Liver (tissue), 9 donors: ENCODE results near the gene SLC27A4. TPM values are rescaled to one million over a fixed set of nuclear protein-coding genes. Genes with fewer than 3 reads are reported as not detected.

Experiments used
- DNase-seq: peaks from one replicate; pipeline ENCODE4 v3.0.0-alpha.2; 2017; ENCODE audit warnings: low spot score
- H3K27ac ChIP-seq, 2 donors: one replicate each; pipeline ENCODE4 v1.7.0; 2013; ENCODE audit warnings: inconsistent platforms in 2 of 2, low read length in 2 of 2, control low read depth in 1 of 2, low read depth in 1 of 2, mild to moderate bottlenecking in 1 of 2
- H3K27me3 ChIP-seq, 4 donors: one replicate each; pipeline versions ENCODE4 v1.6.1 to v1.7.0; 2013; ENCODE audit warnings: low read length in 3 of 4, inconsistent platforms in 1 of 4, mild to moderate bottlenecking in 1 of 4, moderate library complexity in 1 of 4; ENCODE audit not compliant: control insufficient read depth in 4 of 4, insufficient read depth in 4 of 4
- H3K36me3 ChIP-seq, 4 donors: one replicate each; pipeline versions ENCODE4 v1.6.1 to v1.7.0; 2013; ENCODE audit warnings: low read length in 3 of 4, mild to moderate bottlenecking in 3 of 4, low read depth in 1 of 4, moderate library complexity in 1 of 4; ENCODE audit not compliant: control insufficient read depth in 4 of 4, insufficient read depth in 3 of 4
- H3K4me1 ChIP-seq, 4 donors: one replicate each; pipeline versions ENCODE4 v1.6.1 to v1.7.0; 2013; ENCODE audit warnings: low read length in 3 of 4, mild to moderate bottlenecking in 3 of 4, moderate library complexity in 1 of 4; ENCODE audit not compliant: control insufficient read depth in 4 of 4, insufficient read depth in 4 of 4
- H3K4me3 ChIP-seq, 3 donors: one replicate each; pipeline versions ENCODE4 v1.6.1 to v1.7.0; 2013; ENCODE audit warnings: low read length in 3 of 3, control low read depth in 1 of 3, low read depth in 1 of 3, mild to moderate bottlenecking in 1 of 3
- H3K9ac ChIP-seq, 2 donors: one replicate each; pipeline ENCODE4 v1.7.0; 2013; ENCODE audit warnings: low read length in 2 of 2, mild to moderate bottlenecking in 2 of 2, moderate library complexity in 2 of 2, control low read depth in 1 of 2, low read depth in 1 of 2
- H3K9me3 ChIP-seq, 4 donors: one replicate each; pipeline versions ENCODE4 v1.6.1 to v1.7.0; 2013; ENCODE audit warnings: low read length in 3 of 4; ENCODE audit not compliant: control insufficient read depth in 4 of 4
- EGR1 ChIP-seq, 2 donors: IDR thresholded peaks; 2 replicates each; pipeline ENCODE4 v1.6.1; 2016 to 2018; ENCODE audit warnings: antibody characterized with exemption in 2 of 2, low read depth in 2 of 2
- FOXA2 ChIP-seq: IDR thresholded peaks from 2 replicates; pipeline ENCODE4 v1.6.1; 2016; ENCODE audit warnings: antibody characterized with exemption
- GABPA ChIP-seq, 2 donors: IDR thresholded peaks in 1 of 2; conservative IDR thresholded peaks in 1 of 2; 2 replicates each; pipeline ENCODE4 v1.6.1; 2016; ENCODE audit warnings: antibody characterized with exemption in 2 of 2, mild to moderate bottlenecking in 1 of 2, moderate library complexity in 1 of 2
- HNF4A ChIP-seq, 2 donors: conservative IDR thresholded peaks; 2 replicates each; pipeline ENCODE4 v1.6.1; 2016; ENCODE audit warnings: antibody characterized with exemption in 2 of 2, mild to moderate bottlenecking in 2 of 2
- HNF4G ChIP-seq: IDR thresholded peaks from 2 replicates; pipeline ENCODE4 v1.6.1; 2016; ENCODE audit warnings: antibody characterized with exemption
- RAD21 ChIP-seq, 2 donors: IDR thresholded peaks; 2 replicates each; pipeline ENCODE4 v1.6.1; 2016; ENCODE audit warnings: antibody characterized with exemption in 2 of 2, mild to moderate bottlenecking in 2 of 2
- RXRA ChIP-seq, 2 donors: IDR thresholded peaks; 2 replicates each; pipeline ENCODE4 v1.6.1; 2017 to 2018; ENCODE audit warnings: antibody characterized with exemption in 2 of 2, mild to moderate bottlenecking in 1 of 2
- SP1 ChIP-seq: IDR thresholded peaks from 2 replicates; pipeline ENCODE4 v1.6.1; 2018; ENCODE audit warnings: antibody characterized with exemption, mild to moderate bottlenecking
- TAF1 ChIP-seq: conservative IDR thresholded peaks from 2 replicates; pipeline ENCODE4 v1.6.1; 2016; ENCODE audit warnings: antibody characterized with exemption, mild to moderate bottlenecking
- YY1 ChIP-seq: IDR thresholded peaks from 2 replicates; pipeline ENCODE4 v1.6.1; 2016; ENCODE audit warnings: antibody characterized with exemption, mild to moderate bottlenecking
- WGBS: extraction: QIAGEN DNeasy Blood & Tissue Kit; methylation state at CpG from one replicate; pipeline ENCODE4 v1.1.7; 2013; 5-methylcytosine and 5-hydroxymethylcytosine counted together
- polyA plus RNA-seq, 2 donors: library from polyadenylated mRNA; stranded (reverse) in 1 of 2; unstranded in 1 of 2; fragments of 200-250 nt in 1 of 2; fragments of >200 nt in 1 of 2; fragmentation: Nextera tagmentation in 1 of 2; extraction: Ambion mirVana in 1 of 2; gene quantifications; one replicate each; pipeline versions ENCODE4 v1.2.1 to v1.2.3, GENCODE V29; 2013 to 2015
- total RNA-seq, 2 donors: library from RNA; depleted of rRNA; stranded (reverse); fragments of >200 nt; gene quantifications; one replicate each; pipeline ENCODE4 v1.2.3, GENCODE V29; 2014
- TF ChIP-seq, protein P1 (sequence below): IDR thresholded peaks from 2 replicates; pipeline ENCODE4 v1.6.1; 2016; ENCODE audit warnings: antibody characterized with exemption
- TF ChIP-seq, protein P2 (sequence below): fragments of 150-350 bp; IDR thresholded peaks from 2 replicates; pipeline ENCODE4 v1.5.1; 2017; ENCODE audit warnings: improper control_type of control experiment, low read depth, low read length; ENCODE audit not compliant: missing input control
- TF ChIP-seq, protein P3 (sequence below): IDR thresholded peaks from 2 replicates; pipeline ENCODE4 v1.6.1; 2016; ENCODE audit warnings: antibody characterized with exemption
- TF ChIP-seq, protein P4 (sequence below): IDR thresholded peaks from 2 replicates; pipeline ENCODE4 v1.6.1; 2016; ENCODE audit warnings: antibody characterized with exemption, mild to moderate bottlenecking
- donor health status: healthy.
- donor health status: healthy.
- donor health status: healthy.
- donor health status: healthy.
- donor health status: healthy.

Gene SLC27A4
- total and polyA plus RNA-seq, 4 donors = 5.9 to 36.4 (median 14.7) TPM

DNA sequence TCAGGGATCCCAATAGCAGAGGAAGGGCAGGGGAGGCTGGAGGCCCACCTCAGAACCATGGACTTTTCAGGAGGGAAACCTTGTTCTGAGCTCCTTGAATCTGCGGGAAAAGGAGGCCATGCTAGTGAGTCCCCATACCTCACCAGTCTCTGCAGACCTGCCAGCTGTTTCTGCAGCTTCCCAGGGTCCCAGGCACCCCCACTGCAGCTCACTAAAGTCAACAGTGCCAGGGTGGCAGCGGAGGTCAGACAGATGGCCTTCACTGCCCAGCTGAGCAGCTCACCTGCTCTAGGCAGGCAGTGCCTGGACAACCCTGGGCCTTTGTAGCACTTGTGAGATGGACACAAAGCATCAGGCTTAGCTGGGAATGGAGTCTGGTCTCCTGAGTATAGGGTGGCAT is 4.4 kb upstream of the SLC27A4 start:
- WGBS = 92% methylated on average over 2 of the region's 2 CpGs
- TF ChIP-seq YY1 (no peak), FOXA2 (no peak), GABPA (IDR thresholded peaks at IDR 0.05 in 1 of 2, conservative IDR thresholded peaks at IDR 0.05 in 1 of 2) (no peak), RXRA (IDR thresholded peaks at IDR 0.05) (no peak), EGR1 (IDR thresholded peaks at IDR 0.05; ENCODE audit: low read depth in 2 of 2) (no peak), HNF4A (conservative IDR thresholded peaks at IDR 0.05) (no peak), SP1 (no peak)
- TF ChIP-seq, protein P1, sequence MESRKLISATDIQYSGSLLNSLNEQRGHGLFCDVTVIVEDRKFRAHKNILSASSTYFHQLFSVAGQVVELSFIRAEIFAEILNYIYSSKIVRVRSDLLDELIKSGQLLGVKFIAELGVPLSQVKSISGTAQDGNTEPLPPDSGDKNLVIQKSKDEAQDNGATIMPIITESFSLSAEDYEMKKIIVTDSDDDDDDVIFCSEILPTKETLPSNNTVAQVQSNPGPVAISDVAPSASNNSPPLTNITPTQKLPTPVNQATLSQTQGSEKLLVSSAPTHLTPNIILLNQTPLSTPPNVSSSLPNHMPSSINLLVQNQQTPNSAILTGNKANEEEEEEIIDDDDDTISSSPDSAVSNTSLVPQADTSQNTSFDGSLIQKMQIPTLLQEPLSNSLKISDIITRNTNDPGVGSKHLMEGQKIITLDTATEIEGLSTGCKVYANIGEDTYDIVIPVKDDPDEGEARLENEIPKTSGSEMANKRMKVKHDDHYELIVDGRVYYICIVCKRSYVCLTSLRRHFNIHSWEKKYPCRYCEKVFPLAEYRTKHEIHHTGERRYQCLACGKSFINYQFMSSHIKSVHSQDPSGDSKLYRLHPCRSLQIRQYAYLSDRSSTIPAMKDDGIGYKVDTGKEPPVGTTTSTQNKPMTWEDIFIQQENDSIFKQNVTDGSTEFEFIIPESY = no peak
- TF ChIP-seq, protein P2, sequence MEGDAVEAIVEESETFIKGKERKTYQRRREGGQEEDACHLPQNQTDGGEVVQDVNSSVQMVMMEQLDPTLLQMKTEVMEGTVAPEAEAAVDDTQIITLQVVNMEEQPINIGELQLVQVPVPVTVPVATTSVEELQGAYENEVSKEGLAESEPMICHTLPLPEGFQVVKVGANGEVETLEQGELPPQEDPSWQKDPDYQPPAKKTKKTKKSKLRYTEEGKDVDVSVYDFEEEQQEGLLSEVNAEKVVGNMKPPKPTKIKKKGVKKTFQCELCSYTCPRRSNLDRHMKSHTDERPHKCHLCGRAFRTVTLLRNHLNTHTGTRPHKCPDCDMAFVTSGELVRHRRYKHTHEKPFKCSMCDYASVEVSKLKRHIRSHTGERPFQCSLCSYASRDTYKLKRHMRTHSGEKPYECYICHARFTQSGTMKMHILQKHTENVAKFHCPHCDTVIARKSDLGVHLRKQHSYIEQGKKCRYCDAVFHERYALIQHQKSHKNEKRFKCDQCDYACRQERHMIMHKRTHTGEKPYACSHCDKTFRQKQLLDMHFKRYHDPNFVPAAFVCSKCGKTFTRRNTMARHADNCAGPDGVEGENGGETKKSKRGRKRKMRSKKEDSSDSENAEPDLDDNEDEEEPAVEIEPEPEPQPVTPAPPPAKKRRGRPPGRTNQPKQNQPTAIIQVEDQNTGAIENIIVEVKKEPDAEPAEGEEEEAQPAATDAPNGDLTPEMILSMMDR = no peak
- peaks cover 0 to 9% (median 4%) of the 10 kb centered on the region in 4 donors for H3K4me1 ChIP-seq
- H3K27me3 ChIP-seq = no peaks in the 10 kb centered on the region
- peaks cover 0 to 18% (median 5%) of the 10 kb centered on the region in 4 donors for H3K36me3 ChIP-seq
- H3K4me3 ChIP-seq = no peak overlapping the region
- H3K9me3 ChIP-seq = no peaks in the 10 kb centered on the region
- no peak for DNase-seq
- no peak overlapping the region for H3K27ac ChIP-seq
- H3K9ac ChIP-seq = no peak overlapping the region

DNA sequence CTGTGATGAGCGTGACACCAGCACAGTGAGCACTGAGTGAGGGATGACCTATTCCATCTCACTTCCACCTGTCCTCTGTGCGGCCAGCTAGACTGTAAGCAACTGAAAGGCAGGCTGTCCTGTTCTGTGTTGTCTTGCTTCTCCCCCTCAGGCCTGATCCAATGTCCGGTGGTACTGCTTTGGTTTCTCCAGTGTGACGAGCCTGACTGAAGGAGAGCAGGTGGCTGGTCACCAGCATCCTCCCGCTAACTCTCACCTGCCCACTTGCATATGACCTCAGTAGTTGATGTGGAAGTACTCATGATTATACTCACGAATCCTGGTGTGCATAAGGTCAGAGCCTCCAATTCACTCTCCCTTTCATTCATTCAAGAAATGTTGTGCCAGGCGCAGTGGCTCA is 2.4 kb upstream of the SLC27A4 start:
- Histone ChIP-seq H3K27me3 (no peaks in the 10 kb centered on the region), H3K4me3 (no peak overlapping the region), H3K36me3 (peaks cover 0 to 13% (median 6%) of the 10 kb centered on the region in 4 donors), H3K9ac (no peak overlapping the region), H3K4me1 (peaks cover 0 to 17% (median 9%) of the 10 kb centered on the region in 4 donors), H3K9me3 (no peaks in the 10 kb centered on the region), H3K27ac (no peak overlapping the region)
- 95% methylated on average over 7 of the region's 7 CpGs for WGBS
- DNase-seq = no peak
- TF ChIP-seq FOXA2 (no peak), HNF4G (no peak), TAF1 (no peak), RAD21 (IDR thresholded peaks at IDR 0.05) (no peak), RXRA (IDR thresholded peaks at IDR 0.05) (no peak), GABPA (IDR thresholded peaks at IDR 0.05 in 1 of 2, conservative IDR thresholded peaks at IDR 0.05 in 1 of 2) (no peak), YY1 (no peak), SP1 (no peak)
- TF ChIP-seq, protein P3, sequence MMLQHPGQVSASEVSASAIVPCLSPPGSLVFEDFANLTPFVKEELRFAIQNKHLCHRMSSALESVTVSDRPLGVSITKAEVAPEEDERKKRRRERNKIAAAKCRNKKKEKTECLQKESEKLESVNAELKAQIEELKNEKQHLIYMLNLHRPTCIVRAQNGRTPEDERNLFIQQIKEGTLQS = no peak
- TF ChIP-seq, protein P1 = no peak
- TF ChIP-seq, protein P4, sequence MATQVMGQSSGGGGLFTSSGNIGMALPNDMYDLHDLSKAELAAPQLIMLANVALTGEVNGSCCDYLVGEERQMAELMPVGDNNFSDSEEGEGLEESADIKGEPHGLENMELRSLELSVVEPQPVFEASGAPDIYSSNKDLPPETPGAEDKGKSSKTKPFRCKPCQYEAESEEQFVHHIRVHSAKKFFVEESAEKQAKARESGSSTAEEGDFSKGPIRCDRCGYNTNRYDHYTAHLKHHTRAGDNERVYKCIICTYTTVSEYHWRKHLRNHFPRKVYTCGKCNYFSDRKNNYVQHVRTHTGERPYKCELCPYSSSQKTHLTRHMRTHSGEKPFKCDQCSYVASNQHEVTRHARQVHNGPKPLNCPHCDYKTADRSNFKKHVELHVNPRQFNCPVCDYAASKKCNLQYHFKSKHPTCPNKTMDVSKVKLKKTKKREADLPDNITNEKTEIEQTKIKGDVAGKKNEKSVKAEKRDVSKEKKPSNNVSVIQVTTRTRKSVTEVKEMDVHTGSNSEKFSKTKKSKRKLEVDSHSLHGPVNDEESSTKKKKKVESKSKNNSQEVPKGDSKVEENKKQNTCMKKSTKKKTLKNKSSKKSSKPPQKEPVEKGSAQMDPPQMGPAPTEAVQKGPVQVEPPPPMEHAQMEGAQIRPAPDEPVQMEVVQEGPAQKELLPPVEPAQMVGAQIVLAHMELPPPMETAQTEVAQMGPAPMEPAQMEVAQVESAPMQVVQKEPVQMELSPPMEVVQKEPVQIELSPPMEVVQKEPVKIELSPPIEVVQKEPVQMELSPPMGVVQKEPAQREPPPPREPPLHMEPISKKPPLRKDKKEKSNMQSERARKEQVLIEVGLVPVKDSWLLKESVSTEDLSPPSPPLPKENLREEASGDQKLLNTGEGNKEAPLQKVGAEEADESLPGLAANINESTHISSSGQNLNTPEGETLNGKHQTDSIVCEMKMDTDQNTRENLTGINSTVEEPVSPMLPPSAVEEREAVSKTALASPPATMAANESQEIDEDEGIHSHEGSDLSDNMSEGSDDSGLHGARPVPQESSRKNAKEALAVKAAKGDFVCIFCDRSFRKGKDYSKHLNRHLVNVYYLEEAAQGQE = no peak
- TF ChIP-seq, protein P2 = no peak
